ACC112 (cell line): ENCODE data around the gene ANKRD24.
A peak's percentile ranks its signal among the peaks of the same experiment; 100 is the strongest.
"Not testable (repeated sequence)": the region's sequence is repeated elsewhere in the genome, so short reads cannot be mapped to it uniquely, and the experiment has no call there.

Experiments
- H2AFZ ChIP-seq: fragments of 200-600 bp; sonication (generic); one replicate; pipeline ENCODE4 v1.6.0; 2017; ENCODE audit warnings: antibody characterized with exemption, low read length; ENCODE audit not compliant: unreplicated experiment
- H3K27ac ChIP-seq: fragments of 200-600 bp; sonication (generic); 2 replicates; pipeline ENCODE4 v1.5.1; 2014; ENCODE audit warnings: low read depth, mild to moderate bottlenecking, antibody characterized with exemption, low read length, moderate library complexity
- H3K27me3 ChIP-seq: fragments of 200-600 bp; sonication (generic); 2 replicates; pipeline ENCODE4 v1.6.1; 2014; ENCODE audit warnings: mild to moderate bottlenecking, antibody characterized with exemption, low read length, moderate library complexity, mixed read lengths; ENCODE audit not compliant: insufficient read depth
- H3K36me3 ChIP-seq: fragments of 200-600 bp; sonication (generic); 2 replicates; pipeline ENCODE4 v1.6.1; 2016; ENCODE audit warnings: mild to moderate bottlenecking, antibody characterized with exemption, low read length, moderate library complexity, mixed read lengths; ENCODE audit not compliant: insufficient read depth
- H3K4me1 ChIP-seq: fragments of 200-600 bp; sonication (generic); one replicate; pipeline ENCODE4 v1.6.1; 2016; ENCODE audit warnings: low read length, mixed read lengths; ENCODE audit not compliant: insufficient read depth, unreplicated experiment, control insufficient read depth
- H3K4me3 ChIP-seq: fragments of 200-600 bp; sonication (generic); 2 replicates; pipeline ENCODE4 v1.5.1; 2014; ENCODE audit warnings: mild to moderate bottlenecking, low read depth, low read length
- H3K79me2 ChIP-seq: fragments of 200-600 bp; sonication (generic); one replicate; pipeline ENCODE4 v1.6.0; 2016; ENCODE audit warnings: low read length; ENCODE audit not compliant: control insufficient read depth, unreplicated experiment, insufficient read depth

Gene ANKRD24

GRCh38 chr19:4182084-4182810 is at the start of gene ANKRD24, which contains the start of gene SIRT6:
Gene ANKRD24, plus strand, starts transcription at chr19:4182689. Its CDS starts 3,737 bp downstream, at chr19:4186426.
Gene SIRT6, minus strand, starts transcription at chr19:4182563. Its CDS starts 24 bp downstream, at chr19:4182539.
- Histone ChIP-seq H2AFZ (peak within 1 kb of the TSS; percentile 94), H3K27ac (peak within 1 kb of the TSS; percentile 59; the same call in 1 of the 2 replicates), H3K27me3 (no peaks in the 10 kb centered on the region), H3K79me2 (peaks cover 5% of the 10 kb centered on the region), H3K36me3 (0 out of 2 replicates have a peak, but pooled peaks cover 5% of the 10 kb centered on the region), H3K4me1 (peaks cover 10% of the 10 kb centered on the region), H3K4me3 (peak within 1 kb of the TSS; percentile 99)

- Histone ChIP-seq H2AFZ (no peak overlapping the region), H3K4me1 (peaks cover 9% of the 10 kb centered on the region), H3K27ac (no peak overlapping the region), H3K27me3 (no peaks in the 10 kb centered on the region), H3K79me2 (no peaks in the 10 kb centered on the region), H3K4me3 (no peak overlapping the region), H3K36me3 (no peaks in the 10 kb centered on the region)
Observed at GRCh38 chr19:4134351-4134750, 48.1 kb upstream of the ANKRD24 start.

GRCh38 chr19:4135386-4135785 is 47.1 kb upstream of the ANKRD24 start:
- not testable (repeated sequence) for H3K27ac ChIP-seq, H2AFZ ChIP-seq, H3K4me1 ChIP-seq, H3K27me3 ChIP-seq, H3K36me3 ChIP-seq, H3K79me2 ChIP-seq, H3K4me3 ChIP-seq

GRCh38 chr19:4136680-4137088 is 45.8 kb upstream of the ANKRD24 start:
- no peak overlapping the region for H3K4me3 ChIP-seq
- no peaks in the 10 kb centered on the region for H3K79me2 ChIP-seq
- H2AFZ ChIP-seq, result no peak overlapping the region
- H3K36me3 ChIP-seq, result no peaks in the 10 kb centered on the region
- H3K27ac ChIP-seq, result no peak overlapping the region
- no peaks in the 10 kb centered on the region for H3K27me3 ChIP-seq
- no peaks in the 10 kb centered on the region for H3K4me1 ChIP-seq

- no peaks in the 10 kb centered on the region for H3K27me3 ChIP-seq
- H3K4me3 ChIP-seq, result no peak overlapping the region
- no peaks in the 10 kb centered on the region for H3K36me3 ChIP-seq
- no peaks in the 10 kb centered on the region for H3K4me1 ChIP-seq
- H2AFZ ChIP-seq, result no peak overlapping the region
- no peaks in the 10 kb centered on the region for H3K79me2 ChIP-seq
- H3K27ac ChIP-seq, result no peak overlapping the region
Observed at GRCh38 chr19:4138445-4138844, 44.0 kb upstream of the ANKRD24 start.

GRCh38 chr19:4139614-4140236 is 42.8 kb upstream of the ANKRD24 start:
- no peak overlapping the region for H3K4me3 ChIP-seq
- no peak overlapping the region for H3K27ac ChIP-seq
- peaks cover 2% of the 10 kb centered on the region for H3K4me1 ChIP-seq
- H2AFZ ChIP-seq, result no peak overlapping the region
- no peaks in the 10 kb centered on the region for H3K36me3 ChIP-seq
- H3K27me3 ChIP-seq, result no peaks in the 10 kb centered on the region
- no peaks in the 10 kb centered on the region for H3K79me2 ChIP-seq

GRCh38 chr19:4140237-4140711 is 42.2 kb upstream of the ANKRD24 start:
- no peak overlapping the region for H3K27ac ChIP-seq
- no peaks in the 10 kb centered on the region for H3K27me3 ChIP-seq
- H3K79me2 ChIP-seq, result no peaks in the 10 kb centered on the region
- peaks cover 4% of the 10 kb centered on the region for H3K4me1 ChIP-seq
- H3K4me3 ChIP-seq, result no peak overlapping the region
- no peaks in the 10 kb centered on the region for H3K36me3 ChIP-seq
- H2AFZ ChIP-seq, result no peak overlapping the region

- not testable (repeated sequence) for H3K79me2 ChIP-seq, H3K27me3 ChIP-seq, H3K4me3 ChIP-seq, H3K36me3 ChIP-seq, H2AFZ ChIP-seq, H3K27ac ChIP-seq, H3K4me1 ChIP-seq
Observed at GRCh38 chr19:4142916-4143315, 39.6 kb upstream of the ANKRD24 start.

- peaks cover 12% of the 10 kb centered on the region for H3K4me1 ChIP-seq
- no peaks in the 10 kb centered on the region for H3K27me3 ChIP-seq
- no peaks in the 10 kb centered on the region for H3K79me2 ChIP-seq
- peak overlapping the region; percentile 29; the same call in 1 of the 2 replicates for H3K27ac ChIP-seq
- H3K36me3 ChIP-seq, result no peaks in the 10 kb centered on the region
- H2AFZ ChIP-seq, result no peak overlapping the region
- H3K4me3 ChIP-seq, result no peak overlapping the region
Observed at GRCh38 chr19:4144666-4145249, 37.7 kb upstream of the ANKRD24 start.

- H2AFZ ChIP-seq, result no peak overlapping the region
- H3K4me3 ChIP-seq, result no peak overlapping the region
- H3K27ac ChIP-seq, result no peak overlapping the region
- no peaks in the 10 kb centered on the region for H3K27me3 ChIP-seq
- no peaks in the 10 kb centered on the region for H3K36me3 ChIP-seq
- peaks cover 10% of the 10 kb centered on the region for H3K4me1 ChIP-seq
- no peaks in the 10 kb centered on the region for H3K79me2 ChIP-seq
Observed at GRCh38 chr19:4149518-4150288, 32.8 kb upstream of the ANKRD24 start.
